ENCODE results near the gene TSPAN2.

GRCh38 chr1:115117298-115117697 is 28.0 kb upstream of the TSPAN2 start:
- TF ChIP-seq CTCF (IDR thresholded peaks at IDR 0.05) = no peak
- no peak for TF ChIP-seq POLR2A (IDR thresholded peaks at IDR 0.05)
- TF ChIP-seq EP300 (IDR thresholded peaks at IDR 0.05) = no peak
